HG03060 (cell line): ENCODE measurements around the gene ETAA1.

Source experiments
- ATAC-seq: cut with Tn5 transposase; IDR thresholded peaks from one replicate; pipeline ENCODE4 v1.9.1; 2021; ENCODE audit warnings: low read depth, moderate number of reproducible peaks; ENCODE audit not compliant: unreplicated experiment

Gene ETAA1

GRCh38 chr2:67397143-67397986, at the start of gene ETAA1:
TSS of gene ETAA1 (plus strand) at chr2:67397333. CDS start at chr2:67397449, 116 bp downstream.
- peak; percentile 95 for ATAC-seq

- no peak for ATAC-seq
Observed at GRCh38 chr2:67366832-67367412, 30.2 kb upstream of the ETAA1 start.

GRCh38 chr2:67374481-67374880, 22.7 kb upstream of the ETAA1 start:
- ATAC-seq, result no peak

- no peak for ATAC-seq
Observed at GRCh38 chr2:67374949-67375348, 22.2 kb upstream of the ETAA1 start.

GRCh38 chr2:67378555-67378954, 18.6 kb upstream of the ETAA1 start:
- ATAC-seq, result no peak

GRCh38 chr2:67379048-67379447, 18.1 kb upstream of the ETAA1 start:
- no peak for ATAC-seq

- no peak for ATAC-seq
Observed at GRCh38 chr2:67384123-67384822, 12.9 kb upstream of the ETAA1 start.

GRCh38 chr2:67388680-67389079, 8.5 kb upstream of the ETAA1 start:
- ATAC-seq, result no peak

- no peak for ATAC-seq
Observed at GRCh38 chr2:67389286-67389685, 7.8 kb upstream of the ETAA1 start.

GRCh38 chr2:67389788-67390187, 7.3 kb upstream of the ETAA1 start:
- no peak for ATAC-seq

GRCh38 chr2:67393237-67393636, 3.9 kb upstream of the ETAA1 start:
- ATAC-seq, result no peak

GRCh38 chr2:67394734-67395133, 2.4 kb upstream of the ETAA1 start:
- ATAC-seq, result no peak

GRCh38 chr2:67399144-67399543, 2.0 kb downstream of the ETAA1 start:
- ATAC-seq, result no peak

- no peak for ATAC-seq
Observed at GRCh38 chr2:67399831-67400489, 2.8 kb downstream of the ETAA1 start.

- no peak for ATAC-seq
Observed at GRCh38 chr2:67400560-67401485, 3.7 kb downstream of the ETAA1 start.

GRCh38 chr2:67408346-67408745, 11.2 kb downstream of the ETAA1 start:
- no peak for ATAC-seq

GRCh38 chr2:67412424-67412823, 15.3 kb downstream of the ETAA1 start:
- no peak for ATAC-seq

GRCh38 chr2:67414867-67415266, 17.7 kb downstream of the ETAA1 start:
- no peak for ATAC-seq

- no peak for ATAC-seq
Observed at GRCh38 chr2:67416136-67416535, 19.0 kb downstream of the ETAA1 start.

GRCh38 chr2:67423489-67423888, 26.4 kb downstream of the ETAA1 start:
- no peak for ATAC-seq
